ENCODE data around the gene BRS3. TPM values are rescaled to one million over a fixed set of nuclear protein-coding genes. Genes with fewer than 3 reads are reported as not detected.

The BRS3 gene
- total and polyA plus RNA-seq, 9 of the 15 experiments (the other 6 are each of a cell fraction or from before 2014, with no cell fraction given) = not detected

DNA sequence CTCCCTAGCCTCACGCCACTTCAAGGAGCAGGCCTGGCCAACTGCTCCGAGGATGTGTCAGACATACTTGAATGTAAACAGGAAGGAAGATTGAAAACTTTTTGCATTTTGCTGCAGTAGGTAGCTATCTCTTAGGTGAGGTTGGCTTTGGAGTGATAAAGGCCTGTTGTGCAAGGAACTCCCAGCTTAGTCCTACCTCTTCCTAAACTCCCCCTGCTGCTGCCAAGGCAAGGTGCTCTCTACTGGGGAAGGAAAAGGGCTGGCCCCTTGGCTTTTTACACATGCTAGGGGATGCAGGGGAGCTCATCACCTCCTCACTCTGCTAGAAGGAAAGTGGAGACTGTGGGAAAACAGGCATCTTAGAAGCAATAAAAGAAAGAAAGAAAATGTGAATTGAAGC lies 10.7 kb upstream of the BRS3 start:
- intact Hi-C loops (cut with micrococcal nuclease) = no loop called here
- BruUV-seq (replicated peaks) = no TSS peak

More for the DNA sequence above, 10.7 kb upstream of the BRS3 start:
- Histone ChIP-seq H3K4me1 (replicated peaks in 1 of 2; ENCODE audit: control insufficient read depth in 2 of 2, insufficient read depth in 2 of 2, low read length in 2 of 2) (no peaks in the 10 kb centered on the region), H3K9me1 (ENCODE audit: control insufficient read depth, insufficient read depth, low read length) (no peaks in the 10 kb centered on the region), H3K4me3 (no peak overlapping the region), H3K9me3 (replicated peaks; ENCODE audit: control insufficient read depth, insufficient read depth, low read depth, low read length) (no peaks in the 10 kb centered on the region), H3K36me3 (ENCODE audit: control insufficient read depth, insufficient read depth, low read length) (no peaks in the 10 kb centered on the region), H3K4me2 (ENCODE audit: insufficient read depth, low read length) (no peak overlapping the region), H3K27me3 (ENCODE audit: control insufficient read depth in 2 of 2, insufficient read depth in 2 of 2, low read length in 2 of 2) (no peaks in the 10 kb centered on the region), H2AFZ (ENCODE audit: low read depth, low read length) (no peak overlapping the region), H3K27ac (ENCODE audit: extremely low read depth, low read depth, low read length) (no peak overlapping the region), H3K79me2 (ENCODE audit: control insufficient read depth, insufficient read depth, low read length) (no peaks in the 10 kb centered on the region), H4K20me1 (replicated peaks; ENCODE audit: control insufficient read depth, insufficient read depth, low read length) (no peaks in the 10 kb centered on the region), H3K9ac (ENCODE audit: insufficient read depth in 1 of 2, low read depth in 2 of 2, low read length in 2 of 2) (no peak overlapping the region)
- in situ Hi-C loops (cut with MboI) = no loop called here
- ChIA-PET POLR2A (interaction anchor here (1.0 to 1.4 kb wide), 2 partner anchors 9 to 11 kb away, joined by 3 to 4 read pairs; no protein-coding TSS in a partner anchor), CTCF (ENCODE audit: low intra/inter-chr PET ratio) (no interaction called here)
- TF ChIP-seq, protein P1, sequence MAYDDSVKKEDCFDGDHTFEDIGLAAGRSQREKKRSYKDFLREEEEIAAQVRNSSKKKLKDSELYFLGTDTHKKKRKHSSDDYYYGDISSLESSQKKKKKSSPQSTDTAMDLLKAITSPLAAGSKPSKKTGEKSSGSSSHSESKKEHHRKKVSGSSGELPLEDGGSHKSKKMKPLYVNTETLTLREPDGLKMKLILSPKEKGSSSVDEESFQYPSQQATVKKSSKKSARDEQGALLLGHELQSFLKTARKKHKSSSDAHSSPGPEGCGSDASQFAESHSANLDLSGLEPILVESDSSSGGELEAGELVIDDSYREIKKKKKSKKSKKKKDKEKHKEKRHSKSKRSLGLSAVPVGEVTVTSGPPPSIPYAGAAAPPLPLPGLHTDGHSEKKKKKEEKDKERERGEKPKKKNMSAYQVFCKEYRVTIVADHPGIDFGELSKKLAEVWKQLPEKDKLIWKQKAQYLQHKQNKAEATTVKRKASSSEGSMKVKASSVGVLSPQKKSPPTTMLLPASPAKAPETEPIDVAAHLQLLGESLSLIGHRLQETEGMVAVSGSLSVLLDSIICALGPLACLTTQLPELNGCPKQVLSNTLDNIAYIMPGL (CRISPR knock-in tag; IDR thresholded peaks at IDR 0.05) = no peak
- TF ChIP-seq ZNF12 (CRISPR knock-in tag; IDR thresholded peaks at IDR 0.05) (no peak), HDAC1 (IDR thresholded peaks at IDR 0.05) (no peak), TCF7 (IDR thresholded peaks at IDR 0.05; ENCODE audit: borderline replicate concordance) (no peak)
- TF ChIP-seq, protein P2, sequence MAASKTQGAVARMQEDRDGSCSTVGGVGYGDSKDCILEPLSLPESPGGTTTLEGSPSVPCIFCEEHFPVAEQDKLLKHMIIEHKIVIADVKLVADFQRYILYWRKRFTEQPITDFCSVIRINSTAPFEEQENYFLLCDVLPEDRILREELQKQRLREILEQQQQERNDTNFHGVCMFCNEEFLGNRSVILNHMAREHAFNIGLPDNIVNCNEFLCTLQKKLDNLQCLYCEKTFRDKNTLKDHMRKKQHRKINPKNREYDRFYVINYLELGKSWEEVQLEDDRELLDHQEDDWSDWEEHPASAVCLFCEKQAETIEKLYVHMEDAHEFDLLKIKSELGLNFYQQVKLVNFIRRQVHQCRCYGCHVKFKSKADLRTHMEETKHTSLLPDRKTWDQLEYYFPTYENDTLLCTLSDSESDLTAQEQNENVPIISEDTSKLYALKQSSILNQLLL (CRISPR knock-in tag; IDR thresholded peaks at IDR 0.05; ENCODE audit: borderline replicate concordance) = no peak
- WGBS (ENCODE audit: insufficient coverage, low coverage, missing lambda C conversion rate) = 0% methylated on average over 2 of the region's 2 CpGs
- FAIRE-seq (no peak), ATAC-seq (no peak), DNase-seq (ENCODE audit: extremely low read depth in 1 of 4, low spot score in 3 of 4) (no peak)
